Thyroid gland (tissue), 4 donors: Measurements from ENCODE around the gene COMMD2.

Experiments used
- POLR2A ChIP-seq, 2 donors: fragments of 450-650 bp; IDR thresholded peaks; one replicate each; pipeline ENCODE4 v1.6.1; 2017; ENCODE audit warnings: antibody characterized with exemption in 2 of 2, mild to moderate bottlenecking in 2 of 2, moderate library complexity in 1 of 2
- TF ChIP-seq, protein P1 (sequence below), 6 experiments: fragments of 200-600 bp in 3 of 6; fragments of 450-650 bp in 3 of 6; sonication (generic) in 3 of 6; IDR thresholded peaks; one replicate each; pipeline ENCODE4 v1.5.1; 2016 to 2019; ENCODE audit warnings: antibody characterized with exemption in 6 of 6, mild to moderate bottlenecking in 2 of 6, inconsistent platforms in 1 of 6, moderate library complexity in 1 of 6

DNA sequence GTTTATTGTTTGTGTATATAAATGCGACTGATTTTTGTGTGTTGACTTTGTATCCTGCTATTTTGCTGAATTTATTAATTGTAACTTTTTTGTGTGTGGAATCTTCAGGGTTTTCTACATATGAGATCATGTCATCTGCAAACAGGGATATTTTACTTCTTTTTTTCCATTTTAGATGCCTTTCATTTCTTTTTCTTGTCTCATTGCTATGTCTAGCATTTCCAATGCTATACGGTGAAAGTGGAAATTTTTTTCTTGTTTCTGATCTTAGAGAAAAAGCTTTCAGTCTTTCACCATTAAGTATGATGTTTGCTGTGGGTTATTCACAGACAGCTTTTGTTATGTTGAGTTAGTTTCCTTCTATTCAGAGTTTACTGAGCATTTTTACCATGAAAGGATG lies 31.4 kb downstream of the COMMD2 start:
- TF ChIP-seq, protein P1, sequence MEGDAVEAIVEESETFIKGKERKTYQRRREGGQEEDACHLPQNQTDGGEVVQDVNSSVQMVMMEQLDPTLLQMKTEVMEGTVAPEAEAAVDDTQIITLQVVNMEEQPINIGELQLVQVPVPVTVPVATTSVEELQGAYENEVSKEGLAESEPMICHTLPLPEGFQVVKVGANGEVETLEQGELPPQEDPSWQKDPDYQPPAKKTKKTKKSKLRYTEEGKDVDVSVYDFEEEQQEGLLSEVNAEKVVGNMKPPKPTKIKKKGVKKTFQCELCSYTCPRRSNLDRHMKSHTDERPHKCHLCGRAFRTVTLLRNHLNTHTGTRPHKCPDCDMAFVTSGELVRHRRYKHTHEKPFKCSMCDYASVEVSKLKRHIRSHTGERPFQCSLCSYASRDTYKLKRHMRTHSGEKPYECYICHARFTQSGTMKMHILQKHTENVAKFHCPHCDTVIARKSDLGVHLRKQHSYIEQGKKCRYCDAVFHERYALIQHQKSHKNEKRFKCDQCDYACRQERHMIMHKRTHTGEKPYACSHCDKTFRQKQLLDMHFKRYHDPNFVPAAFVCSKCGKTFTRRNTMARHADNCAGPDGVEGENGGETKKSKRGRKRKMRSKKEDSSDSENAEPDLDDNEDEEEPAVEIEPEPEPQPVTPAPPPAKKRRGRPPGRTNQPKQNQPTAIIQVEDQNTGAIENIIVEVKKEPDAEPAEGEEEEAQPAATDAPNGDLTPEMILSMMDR (IDR thresholded peaks at IDR 0.05), result no peak
- no peak for TF ChIP-seq POLR2A (IDR thresholded peaks at IDR 0.05)
